Activated T-cell treated with anti-CD3 and anti-CD28 coated beads for 4 hours (primary cell): ENCODE measurements around the gene ERP44.
"Not testable (repeated sequence)": the region's sequence is repeated elsewhere in the genome, so short reads cannot be mapped to it uniquely, and the experiment has no call there.

Experiments
- DNase-seq: peaks from one replicate; pipeline ENCODE4 v3.0.0-alpha.2; 2020

ERP44 gene

DNA sequence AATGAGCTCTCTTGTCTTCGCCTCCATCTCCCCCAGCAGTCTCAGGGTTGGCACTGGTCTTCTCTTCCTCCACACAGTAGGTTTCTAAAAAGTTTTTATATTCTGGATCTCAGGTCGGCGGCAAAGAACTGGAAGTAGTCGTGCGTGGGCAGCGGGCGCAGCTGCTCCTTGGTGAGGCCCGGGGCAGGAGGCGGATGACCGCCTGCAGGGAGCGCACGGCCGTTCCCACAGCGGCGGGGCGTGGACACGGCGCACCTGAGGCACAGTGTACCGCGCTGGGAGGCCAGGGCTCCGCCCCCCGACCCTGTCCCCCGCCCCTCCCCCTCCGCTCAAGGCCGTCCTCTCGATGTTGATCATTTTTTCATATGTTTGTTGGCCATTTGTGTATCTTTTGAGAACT is 99.9 kb downstream of the ERP44 start:
- no peak for DNase-seq

DNA sequence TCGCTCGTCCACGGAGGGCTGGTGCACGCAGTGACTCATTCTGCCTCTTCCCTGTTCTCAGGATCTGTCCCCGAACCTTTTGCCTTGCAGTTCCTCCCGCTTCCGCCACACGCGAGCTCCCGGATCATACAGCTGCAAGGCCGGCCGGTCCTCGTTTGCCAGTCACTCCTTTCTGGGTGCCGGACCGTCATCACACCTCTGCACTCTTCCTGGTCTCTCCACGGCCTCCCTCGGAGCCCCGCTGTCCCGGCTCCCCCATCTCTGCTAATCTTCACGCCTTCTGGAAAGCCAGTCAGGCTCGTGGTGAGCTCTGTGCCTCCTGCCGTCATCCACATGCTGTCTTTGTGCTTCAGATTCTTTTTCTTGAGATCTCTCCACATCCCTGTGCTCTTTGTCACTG is 100.5 kb downstream of the ERP44 start:
- DNase-seq = no peak

DNA sequence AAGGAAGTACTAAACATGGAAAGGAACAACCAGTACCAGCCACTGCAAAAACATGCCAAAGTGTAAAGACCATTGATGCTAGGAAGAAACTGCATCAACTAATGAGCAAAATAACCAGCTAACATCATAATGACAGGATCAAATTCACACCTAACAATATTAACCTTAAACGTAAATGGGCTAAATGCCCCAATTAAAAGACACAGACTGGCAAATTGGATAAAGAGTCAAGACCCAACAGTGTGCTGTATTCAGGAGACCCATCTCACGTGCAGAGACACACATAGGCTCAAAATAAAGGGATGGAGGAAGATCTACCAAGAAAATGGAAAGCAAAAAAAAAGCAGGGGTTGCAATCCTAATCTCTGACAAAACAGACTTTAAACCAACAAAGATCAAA is 108.3 kb downstream of the ERP44 start:
- not testable (repeated sequence) for DNase-seq

DNA sequence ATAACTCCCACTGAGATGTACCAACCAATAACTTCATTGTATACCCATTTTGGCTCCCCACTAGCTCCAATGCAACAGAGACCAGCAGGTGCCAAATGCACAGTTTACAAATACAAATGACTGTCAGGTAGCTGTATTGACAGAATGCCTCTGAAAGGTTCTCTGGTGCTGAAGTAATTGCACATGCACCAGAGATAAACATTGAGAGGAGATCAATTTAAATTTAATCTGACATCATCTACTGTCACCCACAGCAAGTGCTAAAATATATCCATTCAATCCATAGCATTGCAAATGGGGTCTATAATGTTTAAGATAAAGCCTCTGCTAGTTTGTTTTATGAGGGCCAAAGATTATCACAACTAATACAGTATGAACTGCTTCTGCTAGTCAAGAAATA is 112.2 kb downstream of the ERP44 start:
- no peak for DNase-seq

DNA sequence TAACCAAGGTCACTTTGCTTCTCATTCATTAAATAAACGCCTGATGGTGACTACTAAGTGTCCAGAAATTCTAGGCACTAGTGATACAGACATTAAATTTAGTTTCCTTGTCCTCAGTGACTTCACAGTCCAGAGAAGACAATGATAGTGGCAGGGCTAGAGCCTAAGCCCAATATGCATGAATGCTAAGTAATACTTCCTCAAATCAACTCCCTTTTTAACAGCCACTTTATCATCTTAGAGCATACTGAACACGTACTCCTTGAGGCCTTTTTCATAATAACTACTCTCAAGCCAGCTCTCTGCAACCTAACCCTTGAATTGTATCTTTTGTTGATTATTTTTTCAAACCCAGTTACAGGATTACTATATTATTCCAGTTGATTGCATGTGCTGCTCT is 118.2 kb downstream of the ERP44 start:
- no peak for DNase-seq

DNA sequence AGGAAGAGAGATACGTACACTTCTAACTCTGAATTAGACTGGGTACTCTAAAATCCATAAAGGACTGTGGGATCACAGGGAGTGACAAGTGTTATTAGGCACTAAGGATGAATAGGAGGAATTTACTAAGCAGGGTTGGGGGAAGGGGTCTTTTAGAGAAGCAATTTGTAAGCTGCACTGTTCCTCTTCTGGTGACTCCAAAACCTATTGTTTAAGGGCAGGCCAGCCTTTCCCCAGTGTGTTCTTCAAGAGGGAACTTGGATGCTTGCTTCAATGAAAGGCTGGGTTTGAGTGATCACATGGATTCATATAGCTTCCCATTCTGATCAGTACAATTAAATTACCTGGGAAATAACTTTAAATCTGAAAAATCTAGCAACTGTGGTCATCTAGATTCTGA is 120.6 kb downstream of the ERP44 start:
- no peak for DNase-seq

DNA sequence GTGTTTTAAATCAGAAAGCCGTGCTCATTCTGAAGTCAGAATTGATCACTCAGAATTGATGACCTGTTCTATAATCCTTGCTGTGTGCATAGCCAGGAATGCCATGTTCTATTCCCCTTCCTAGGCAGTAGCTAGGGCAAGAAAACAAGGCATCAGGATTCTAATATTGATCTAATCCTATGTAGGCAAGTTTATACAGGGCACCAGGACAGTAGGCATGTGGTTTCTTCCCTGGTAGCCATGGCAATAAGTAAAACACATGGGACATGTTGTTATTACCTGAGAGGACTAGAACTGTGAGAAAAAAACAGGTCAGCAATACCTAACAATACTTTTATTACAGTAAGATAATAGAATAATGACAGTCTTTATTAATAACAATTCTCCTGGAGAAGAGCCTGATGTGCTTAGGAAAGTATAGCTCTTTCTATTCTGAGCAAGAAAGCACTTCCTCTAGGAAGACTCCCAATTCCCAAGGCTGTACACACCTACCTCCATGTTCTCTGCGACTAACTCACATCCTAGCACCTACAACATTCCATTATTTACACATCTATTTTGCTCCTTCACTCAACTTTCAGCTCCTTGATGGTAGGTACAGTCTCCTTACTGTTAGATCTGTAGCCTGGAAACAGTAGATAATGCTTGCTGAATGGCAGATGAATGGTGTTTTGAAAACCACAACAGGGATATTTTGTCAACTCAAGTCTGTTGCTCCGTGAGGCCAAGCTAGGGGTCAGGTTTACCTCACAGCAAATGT is 121.6 kb downstream of the ERP44 start:
- no peak for DNase-seq

DNA sequence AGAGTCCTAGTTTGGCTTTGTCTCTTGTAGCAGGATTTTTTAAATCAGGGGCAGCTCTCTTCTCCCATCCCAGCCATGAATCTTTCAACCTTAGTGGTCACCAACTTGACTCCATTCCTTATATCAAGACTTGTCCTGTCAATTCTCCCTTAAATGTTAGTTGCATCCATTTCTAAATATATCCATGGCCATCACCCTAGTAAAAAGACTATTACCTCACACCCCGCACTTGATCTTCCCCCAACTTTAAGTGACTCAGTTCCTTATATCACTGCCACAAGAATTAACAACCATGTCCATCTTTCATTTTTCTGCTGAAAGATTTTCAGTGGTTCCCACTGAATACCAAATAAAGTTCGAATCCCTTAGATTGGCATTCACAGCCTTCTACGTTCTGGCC is 125.3 kb downstream of the ERP44 start:
- no peak for DNase-seq

DNA sequence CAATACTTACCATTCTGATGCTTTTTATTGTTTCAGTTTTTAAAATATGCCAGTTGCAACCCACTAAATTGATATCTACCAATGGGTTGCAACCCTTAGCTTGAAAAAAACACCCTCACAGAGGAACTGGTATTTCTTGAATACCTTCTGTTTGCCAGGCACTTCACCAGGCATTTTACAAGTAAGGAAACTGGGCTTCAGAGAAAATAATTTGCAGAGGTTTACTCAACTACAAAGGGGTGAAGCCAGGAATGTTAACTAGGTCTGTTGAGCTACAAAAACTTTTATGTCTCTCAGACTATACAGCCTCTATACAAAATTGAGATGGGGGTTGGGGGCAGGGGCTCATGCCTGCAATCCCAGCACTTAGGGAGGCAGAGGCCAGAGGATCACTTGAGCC is 127.4 kb downstream of the ERP44 start:
- DNase-seq = no peak

DNA sequence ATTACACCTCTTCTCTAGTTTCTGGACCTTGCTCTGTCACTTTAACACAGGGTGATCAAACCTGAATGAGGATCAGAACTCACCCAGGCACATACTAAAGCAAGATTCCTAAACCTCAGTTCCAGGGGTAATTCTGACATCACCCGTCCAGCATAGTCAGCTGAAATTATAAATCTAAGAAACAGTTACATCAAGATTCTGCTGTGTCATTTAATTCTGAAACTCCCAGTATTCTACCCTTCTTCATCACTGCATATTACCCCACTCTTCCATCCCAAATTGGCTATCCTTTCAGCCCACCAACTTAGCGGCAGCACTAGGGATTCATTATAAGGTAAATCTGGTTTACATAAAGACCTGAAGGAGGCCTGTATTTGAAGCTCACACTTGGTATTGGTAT is 128.3 kb downstream of the ERP44 start:
- no peak for DNase-seq

DNA sequence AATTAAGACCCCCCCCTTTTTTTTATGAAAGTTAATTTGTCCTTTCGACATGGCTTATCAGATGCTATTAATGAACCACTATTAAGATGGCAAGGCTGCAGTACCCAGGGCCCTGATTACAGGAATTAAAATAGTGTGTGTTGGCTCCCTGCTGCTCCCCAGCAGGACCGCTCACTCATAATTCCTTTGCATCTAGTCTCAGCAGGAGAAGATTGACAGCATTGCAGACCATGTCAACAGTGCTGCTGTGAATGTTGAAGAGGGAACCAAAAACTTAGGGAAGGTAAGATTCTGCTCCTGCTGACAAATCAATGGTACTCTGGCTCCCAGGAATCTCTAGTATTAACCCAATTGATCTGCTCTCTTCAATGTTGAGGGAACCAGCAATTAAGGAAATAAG is 131.3 kb downstream of the ERP44 start:
- DNase-seq = no peak

DNA sequence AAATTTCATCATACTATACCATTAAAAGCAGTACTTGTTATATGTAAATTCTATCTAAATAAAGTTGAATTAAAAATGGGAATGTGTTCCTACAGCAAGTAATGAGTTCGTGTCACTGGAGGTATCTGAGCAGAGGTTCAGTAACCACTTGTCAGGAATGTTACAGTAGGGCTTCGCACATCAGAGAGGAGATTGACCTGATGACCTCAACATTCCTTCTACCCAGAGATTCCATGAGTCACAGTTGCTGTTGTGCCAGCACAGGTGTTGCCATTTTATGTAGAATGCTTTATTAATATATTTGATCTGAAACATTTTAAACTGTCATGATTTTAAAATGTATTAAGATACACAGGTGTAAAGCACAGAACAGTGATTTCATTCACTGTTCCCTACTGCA is 132.1 kb downstream of the ERP44 start:
- no peak for DNase-seq

DNA sequence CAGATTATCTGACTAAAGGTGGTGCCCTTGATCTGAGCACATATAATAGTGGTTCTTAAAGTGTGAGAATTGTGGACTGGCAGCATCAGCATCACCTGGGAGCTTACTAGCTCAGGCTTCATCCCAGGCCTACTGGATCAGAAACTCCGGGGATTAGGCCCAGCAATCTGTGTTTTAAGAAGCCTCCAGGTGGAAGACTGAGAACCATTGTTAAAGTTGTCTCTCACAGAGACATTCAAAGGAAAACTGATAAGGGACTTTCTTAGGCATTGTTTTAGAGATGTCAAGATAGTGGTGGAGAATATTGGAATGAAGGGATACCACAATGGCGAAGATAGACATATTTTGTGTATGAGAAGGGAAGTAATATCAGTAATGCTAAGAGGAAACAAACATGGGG is 132.8 kb downstream of the ERP44 start:
- DNase-seq = no peak

DNA sequence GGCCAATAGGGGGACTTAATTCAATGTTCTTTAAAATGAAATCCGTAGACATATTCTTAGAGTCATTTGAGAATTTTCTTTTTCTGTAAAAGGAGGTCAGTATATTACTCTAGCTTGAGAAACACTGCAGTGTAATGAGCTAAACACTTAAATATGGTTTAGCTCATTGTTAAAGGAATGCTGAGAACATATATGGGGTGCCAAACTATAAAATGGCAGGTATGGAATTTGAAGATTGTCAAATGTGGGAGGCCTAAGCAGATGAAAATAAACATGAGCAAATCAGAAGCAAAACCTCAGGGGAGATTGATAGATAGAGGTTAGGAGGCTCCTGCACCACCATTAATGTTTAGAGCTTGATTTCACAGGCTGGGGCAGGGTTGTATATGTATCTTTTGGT is 134.5 kb downstream of the ERP44 start:
- DNase-seq = no peak

DNA sequence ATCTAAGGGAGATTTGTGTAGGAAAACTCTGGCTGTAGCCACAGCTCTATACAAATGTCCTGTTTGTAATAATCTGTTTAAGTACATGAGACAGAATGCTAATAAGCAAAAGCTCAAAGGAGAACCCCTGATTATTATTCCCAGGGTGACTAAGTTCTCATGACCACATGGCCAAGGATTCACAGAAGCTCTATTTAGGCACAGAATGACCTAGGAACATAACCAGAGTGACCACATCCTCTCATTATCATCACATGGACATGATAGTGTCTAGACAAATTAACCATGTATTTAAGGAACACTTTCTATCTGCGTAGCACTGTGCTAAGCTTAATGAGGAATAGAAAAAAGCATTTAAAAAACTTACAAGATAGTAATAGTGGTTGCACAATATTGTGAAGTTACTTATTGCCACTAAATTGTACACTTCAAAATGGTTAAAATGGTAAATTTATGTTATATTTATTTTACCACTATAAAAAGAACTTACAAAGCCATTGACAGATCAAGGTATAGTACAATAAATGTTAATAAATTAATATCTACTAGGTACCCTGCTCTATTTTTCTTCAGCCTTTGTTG is 136.0 kb downstream of the ERP44 start:
- DNase-seq = no peak

DNA sequence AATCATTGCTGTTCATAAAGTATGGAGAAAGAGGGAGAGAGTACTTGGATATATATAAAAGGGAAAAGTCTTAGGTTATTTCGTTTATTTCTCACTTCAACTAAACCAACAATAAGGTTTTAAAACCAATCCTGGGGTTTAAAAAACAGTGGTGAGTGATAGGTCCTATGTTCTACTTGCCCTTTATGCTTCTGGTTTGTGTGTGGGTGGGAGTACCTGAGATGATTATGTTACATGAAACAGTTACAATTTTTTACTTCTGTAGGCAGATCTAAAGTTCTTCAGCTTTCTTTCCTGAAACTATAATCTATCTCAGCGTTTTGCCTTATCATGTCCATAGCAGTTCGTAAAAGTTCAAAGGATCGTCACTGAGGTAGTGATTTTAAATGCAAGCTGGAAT is 143.2 kb downstream of the ERP44 start:
- no peak for DNase-seq

DNA sequence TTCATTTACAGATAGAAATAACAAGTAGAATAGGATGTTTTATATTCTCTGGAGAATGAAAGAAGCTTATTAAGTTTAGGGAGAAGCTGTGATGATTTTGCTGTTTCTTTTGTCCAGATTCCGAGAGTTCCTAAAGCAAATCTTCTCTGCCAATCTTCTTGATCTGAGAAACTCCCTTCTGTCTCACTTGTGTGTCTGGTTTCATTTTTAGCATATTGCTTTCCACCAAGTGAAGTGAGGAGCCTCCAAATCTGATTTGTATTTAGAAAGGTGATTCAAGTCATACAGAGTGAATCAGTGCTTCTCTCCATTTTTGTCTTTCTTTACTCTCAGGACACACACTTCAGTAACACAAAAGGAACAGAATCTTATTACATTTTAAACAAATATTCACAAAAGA is 144.0 kb downstream of the ERP44 start:
- DNase-seq = no peak

DNA sequence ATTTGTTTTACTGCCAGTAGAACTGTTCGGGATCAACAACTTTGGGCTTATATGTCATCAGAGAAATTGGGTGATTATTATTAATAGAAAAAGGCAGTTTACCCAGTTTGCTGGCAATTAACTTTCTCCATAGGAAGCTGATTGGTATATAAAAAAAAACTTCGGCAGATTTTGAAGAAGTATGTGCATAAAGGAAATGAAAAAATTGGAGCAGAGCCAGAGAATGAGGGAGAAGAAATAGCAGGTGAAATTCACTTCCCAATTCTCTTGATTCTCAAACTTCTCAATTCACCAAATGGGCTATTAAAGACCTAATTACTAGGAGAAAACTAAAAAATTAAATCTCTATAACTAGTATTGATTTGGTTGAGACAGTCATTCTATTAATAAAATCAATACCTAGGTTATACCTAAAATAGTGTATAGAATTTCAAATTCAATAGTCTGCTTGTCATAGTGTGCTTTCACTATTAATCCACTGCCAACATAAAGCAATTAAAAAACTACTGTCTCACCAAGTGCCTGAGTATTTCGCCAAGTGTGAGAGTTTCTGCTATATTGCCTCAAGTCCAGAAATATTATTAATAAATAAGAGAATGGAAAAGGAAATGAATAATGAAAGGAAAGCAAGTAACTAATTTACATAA is 144.8 kb downstream of the ERP44 start:
- no peak for DNase-seq

DNA sequence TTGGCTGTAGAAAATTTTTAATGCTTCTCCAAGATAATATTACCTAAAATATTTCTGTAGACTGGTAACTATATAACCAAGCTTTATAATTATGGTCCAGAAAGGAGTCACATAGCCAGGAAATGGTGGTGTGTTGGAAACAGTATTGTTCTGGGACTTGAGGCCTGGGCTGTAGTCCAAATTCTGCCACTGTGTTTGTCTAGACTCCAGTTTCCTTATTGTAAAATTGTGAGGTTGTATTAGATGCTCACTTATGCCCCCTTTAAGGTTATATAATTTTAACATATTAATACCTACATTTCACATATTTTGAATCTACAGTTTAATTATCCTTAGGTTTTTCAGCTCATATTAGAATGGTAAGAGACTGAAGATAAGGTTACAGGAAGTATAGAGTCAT is 149.9 kb downstream of the ERP44 start:
- DNase-seq = no peak

DNA sequence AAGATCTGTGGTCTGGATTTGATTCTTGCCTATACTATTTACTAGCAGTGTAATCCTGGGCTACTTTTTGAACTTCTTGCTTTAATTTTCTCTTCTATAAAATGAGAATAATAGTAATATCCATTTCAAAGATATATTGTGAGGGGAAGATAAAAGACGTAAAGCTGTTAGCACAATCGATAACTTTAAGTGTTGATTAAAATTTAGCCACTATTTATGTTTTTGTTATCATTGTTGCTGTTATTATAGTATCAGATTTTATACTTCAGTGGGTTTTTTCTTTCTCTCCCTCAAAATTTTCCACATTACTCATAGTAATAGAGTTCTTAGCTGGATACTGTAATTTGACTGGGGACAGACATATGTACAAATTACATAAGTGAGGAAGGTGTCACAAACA is 150.3 kb downstream of the ERP44 start:
- DNase-seq = no peak

DNA sequence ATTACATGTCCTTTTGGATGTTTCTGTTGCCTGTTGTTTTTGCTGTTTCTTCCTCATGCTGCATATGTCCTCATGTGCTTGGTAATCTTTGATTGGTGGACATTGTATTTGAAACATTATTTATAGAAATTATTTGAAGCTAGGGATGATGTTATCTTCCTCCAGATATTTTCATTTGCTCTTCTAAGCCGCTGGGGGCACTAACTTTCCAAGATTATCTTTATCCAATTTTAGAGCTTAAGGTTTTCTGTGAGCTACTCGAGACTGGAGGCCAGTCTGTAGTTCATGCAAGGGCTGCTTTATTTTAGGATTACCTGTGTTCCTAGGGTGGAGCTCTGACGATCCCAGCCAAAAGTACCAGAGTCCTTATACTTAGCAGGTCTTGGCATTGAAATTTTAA is 151.4 kb downstream of the ERP44 start:
- no peak for DNase-seq

DNA sequence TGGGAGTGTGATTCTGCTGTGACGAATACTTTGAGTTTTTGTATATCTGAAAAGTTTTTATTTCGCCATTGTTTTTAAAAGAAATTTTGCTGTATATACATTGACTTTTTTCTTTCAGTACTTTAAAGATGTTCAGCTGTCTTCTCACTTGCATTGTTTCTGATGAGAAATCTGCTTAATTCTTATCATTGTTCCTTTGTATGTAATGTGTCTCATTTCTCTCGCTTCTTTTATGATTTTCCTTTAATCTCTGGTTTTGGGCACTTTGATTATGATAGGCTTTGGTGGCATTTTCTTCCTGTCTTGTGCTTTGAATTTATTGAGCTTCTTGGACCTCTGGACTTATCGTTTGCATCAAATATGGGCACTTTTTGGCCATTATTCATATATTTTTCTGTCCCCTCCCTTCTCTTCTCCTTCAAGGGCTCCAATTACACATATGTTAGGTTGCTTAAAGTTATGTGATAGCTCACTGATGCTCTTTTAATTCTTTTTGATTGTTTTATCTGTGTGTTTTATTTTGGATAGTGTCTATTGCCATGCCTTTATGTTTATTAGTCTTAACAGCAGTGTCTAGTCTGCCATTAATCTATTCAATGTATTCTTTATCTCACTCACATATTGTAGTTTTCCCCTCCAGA is 161.7 kb downstream of the ERP44 start:
- no peak for DNase-seq

DNA sequence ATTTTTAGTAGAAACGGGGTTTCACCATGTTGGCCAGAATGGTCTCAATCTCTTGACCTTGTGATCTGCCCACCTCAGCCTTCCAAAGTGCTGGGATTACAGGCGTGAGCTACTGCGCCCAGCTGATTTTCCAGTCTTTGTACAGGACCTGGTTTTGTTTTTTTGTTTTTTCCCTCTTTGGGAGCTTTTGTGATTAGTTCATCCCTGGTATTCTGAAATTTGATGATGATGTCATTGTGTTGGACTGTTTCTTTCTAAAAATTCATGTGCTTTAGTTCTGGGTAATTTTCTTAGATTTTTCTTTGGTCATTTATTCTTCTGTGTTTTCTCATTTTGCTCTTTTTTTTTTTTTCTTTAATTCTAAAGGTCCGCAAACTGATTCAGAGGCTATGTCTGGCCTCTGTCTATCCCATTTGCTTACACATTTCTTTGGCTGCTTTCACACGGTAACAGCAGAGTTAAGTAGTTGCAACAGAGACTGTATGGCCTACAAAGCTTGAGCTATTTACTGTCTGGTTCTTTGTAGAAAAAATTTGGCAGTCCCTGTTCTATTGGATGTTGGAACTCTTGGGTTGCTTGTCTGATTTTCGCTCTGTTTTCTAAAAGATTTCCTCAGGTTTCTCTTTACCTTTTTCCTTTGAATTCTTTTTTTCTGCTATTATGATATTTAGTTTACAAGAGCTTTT is 167.5 kb downstream of the ERP44 start:
- no peak for DNase-seq

DNA sequence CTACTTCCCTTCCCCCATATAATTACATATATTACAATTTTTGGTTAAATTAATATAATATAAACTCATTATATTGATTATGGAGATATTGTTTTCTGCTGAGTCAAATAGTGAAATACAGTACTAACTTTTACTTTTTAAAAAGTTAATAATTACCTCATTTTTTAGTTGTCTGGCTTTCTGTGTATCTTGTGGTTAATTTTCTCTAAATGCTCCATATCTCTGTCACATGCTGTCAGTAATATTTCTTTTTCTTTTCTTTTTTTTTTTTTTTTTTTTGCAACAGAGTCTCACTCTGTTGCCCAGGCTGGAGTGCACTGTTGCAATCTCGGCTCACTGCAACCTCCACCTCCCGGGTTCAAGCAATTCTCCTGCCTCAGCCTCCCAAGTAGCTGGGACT is 169.1 kb downstream of the ERP44 start:
- DNase-seq = no peak
